Fibroblast of lung (primary cell): ENCODE results near the gene PROX2.

ENCODE experiments used
- CTCF ChIP-seq, 2 donors: IDR thresholded peaks in 1 of 2; conservative IDR thresholded peaks in 1 of 2; 1 replicate in 1 of 2; 2 replicates in 1 of 2; pipeline ENCODE4 v1.5.1; 2011 to 2012; ENCODE audit warnings: low read length in 2 of 2, control low read depth in 1 of 2, inconsistent platforms in 1 of 2, low read depth in 1 of 2, mild to moderate bottlenecking in 1 of 2
- EZH2 ChIP-seq: IDR thresholded peaks from 2 replicates; pipeline ENCODE4 v1.5.1; 2012; ENCODE audit warnings: low read length, control low read depth, mild to moderate bottlenecking; ENCODE audit errors: missing control alignments

- TF ChIP-seq CTCF (conservative IDR thresholded peaks at IDR 0.05 in 1 of 2, IDR thresholded peaks at IDR 0.05 in 1 of 2; ENCODE audit: low read depth in 1 of 2, low read length in 2 of 2) (no peak), EZH2 (no peak)
These were observed 4.1 kb downstream of the PROX2 start for GRCh38 chr14:74871819-74872218.
